Mucosa of rectum (tissue), 2 donors: Measurements from ENCODE around the gene GRK5.

Experiments used
- H3K27ac ChIP-seq, 2 donors: one replicate each; pipeline ENCODE4 v1.7.0; 2013; ENCODE audit warnings: inconsistent platforms in 2 of 2, low read depth in 2 of 2, low read length in 2 of 2
- H3K27me3 ChIP-seq, 2 donors: one replicate each; pipeline ENCODE4 v1.7.0; 2013; ENCODE audit warnings: low read length in 2 of 2; ENCODE audit not compliant: control insufficient read depth in 2 of 2, insufficient read depth in 2 of 2
- H3K36me3 ChIP-seq, 2 donors: one replicate each; pipeline ENCODE4 v1.7.0; 2013; ENCODE audit warnings: low read length in 2 of 2; ENCODE audit not compliant: control insufficient read depth in 2 of 2, insufficient read depth in 2 of 2
- H3K4me1 ChIP-seq, 2 donors: one replicate each; pipeline ENCODE4 v1.7.0; 2013; ENCODE audit warnings: low read length in 2 of 2, mild to moderate bottlenecking in 1 of 2; ENCODE audit not compliant: control insufficient read depth in 2 of 2, insufficient read depth in 2 of 2
- H3K4me3 ChIP-seq, 2 donors: one replicate each; pipeline ENCODE4 v1.7.0; 2013; ENCODE audit warnings: low read length in 2 of 2
- H3K9ac ChIP-seq, 2 donors: one replicate each; pipeline ENCODE4 v1.7.0; 2013; ENCODE audit warnings: low read length in 2 of 2, low read depth in 1 of 2, mild to moderate bottlenecking in 1 of 2
- H3K9me3 ChIP-seq, 2 donors: one replicate each; pipeline ENCODE4 v1.7.0; 2013; ENCODE audit warnings: low read length in 2 of 2; ENCODE audit not compliant: control insufficient read depth in 2 of 2
- donor health status: healthy.
- donor health status: Normal muscosa, but diverticular disease.

Gene GRK5

DNA sequence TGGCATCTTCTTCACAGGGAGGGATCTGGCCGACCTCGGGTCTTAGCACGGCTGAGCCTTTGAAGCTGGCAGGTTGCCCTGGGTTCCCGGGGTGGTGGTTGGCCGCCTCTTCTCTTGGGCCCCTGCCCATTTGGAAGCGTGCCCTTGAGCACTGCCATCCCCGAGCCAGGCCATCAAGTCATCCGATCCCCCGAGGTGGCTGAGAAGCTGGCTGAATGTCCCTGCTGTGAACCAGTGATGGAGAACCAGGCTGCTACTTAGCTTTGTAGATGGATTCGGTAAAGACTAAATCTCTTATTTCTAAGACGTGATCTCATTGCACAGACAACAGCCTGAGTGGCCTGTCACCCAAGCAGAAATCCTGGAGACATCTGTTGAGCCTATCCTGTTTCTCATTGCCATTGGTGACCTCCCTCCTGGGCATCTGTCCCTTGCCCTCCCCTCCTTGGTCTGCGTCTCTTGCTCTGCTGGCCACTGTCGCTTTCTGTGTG lies 74.3 kb downstream of the GRK5 start:
- H3K4me1 ChIP-seq = peaks cover 12 to 24% of the 10 kb centered on the region in 2 donors
- no peak overlapping the region for H3K4me3 ChIP-seq
- H3K9ac ChIP-seq = no peak overlapping the region
- H3K27ac ChIP-seq = peak overlapping the region in 1 of 2 donors; percentile 24
- H3K36me3 ChIP-seq = no peaks in the 10 kb centered on the region
- no peaks in the 10 kb centered on the region for H3K9me3 ChIP-seq
- no peaks in the 10 kb centered on the region for H3K27me3 ChIP-seq

DNA sequence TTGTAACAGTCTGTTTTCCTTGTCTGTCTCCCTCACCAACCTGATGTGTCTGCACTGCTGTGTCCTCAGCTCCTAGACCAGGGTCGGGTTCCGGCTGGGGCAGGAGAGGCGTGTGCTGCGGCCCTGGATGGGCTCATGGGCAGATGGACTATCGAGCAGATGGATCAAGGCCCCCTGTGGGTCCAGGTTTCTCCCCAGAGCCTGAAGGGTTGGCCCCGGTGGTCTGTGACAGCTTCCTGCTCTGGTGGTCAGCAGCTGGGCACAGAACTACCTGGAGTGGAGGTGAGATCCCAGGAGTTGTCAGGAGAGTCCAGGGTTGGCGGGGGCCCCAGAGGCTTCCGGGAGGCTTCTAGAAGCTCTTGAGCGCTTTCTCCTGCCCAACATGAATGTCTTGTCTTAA lies 75.1 kb downstream of the GRK5 start:
- Histone ChIP-seq H3K4me1 (peaks cover 12 to 24% of the 10 kb centered on the region in 2 donors), H3K4me3 (no peak overlapping the region)

DNA sequence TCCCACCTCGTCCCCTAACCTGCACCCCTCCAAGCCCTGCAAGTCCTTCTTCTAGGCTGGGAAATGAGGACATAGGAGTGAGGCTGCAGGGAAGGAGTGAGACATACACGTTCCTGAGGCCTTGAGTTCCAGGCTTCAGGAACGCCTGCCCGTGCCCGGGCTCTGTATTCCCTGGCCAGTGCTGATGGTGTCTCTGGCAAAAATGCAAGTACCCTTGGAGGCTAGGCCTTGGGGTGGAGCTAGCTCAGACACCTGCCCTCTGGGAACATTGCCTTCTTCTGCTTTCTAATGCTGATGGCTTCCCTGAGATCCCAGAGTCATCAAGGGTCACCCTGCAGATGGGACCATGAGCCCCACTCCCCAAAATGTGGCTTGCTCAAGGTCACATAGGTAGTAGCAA lies 76.0 kb downstream of the GRK5 start:
- H3K9ac ChIP-seq = no peak overlapping the region
- H3K36me3 ChIP-seq = no peaks in the 10 kb centered on the region
- H3K4me3 ChIP-seq = no peak overlapping the region
- no peaks in the 10 kb centered on the region for H3K27me3 ChIP-seq
- H3K27ac ChIP-seq = no peak overlapping the region
- no peaks in the 10 kb centered on the region for H3K9me3 ChIP-seq
- peaks cover 12 to 24% of the 10 kb centered on the region in 2 donors for H3K4me1 ChIP-seq

More for the DNA sequence above, 75.1 kb downstream of the GRK5 start:
- Histone ChIP-seq H3K27me3 (no peaks in the 10 kb centered on the region), H3K27ac (no peak overlapping the region), H3K9me3 (no peaks in the 10 kb centered on the region), H3K36me3 (no peaks in the 10 kb centered on the region), H3K9ac (no peak overlapping the region)

DNA sequence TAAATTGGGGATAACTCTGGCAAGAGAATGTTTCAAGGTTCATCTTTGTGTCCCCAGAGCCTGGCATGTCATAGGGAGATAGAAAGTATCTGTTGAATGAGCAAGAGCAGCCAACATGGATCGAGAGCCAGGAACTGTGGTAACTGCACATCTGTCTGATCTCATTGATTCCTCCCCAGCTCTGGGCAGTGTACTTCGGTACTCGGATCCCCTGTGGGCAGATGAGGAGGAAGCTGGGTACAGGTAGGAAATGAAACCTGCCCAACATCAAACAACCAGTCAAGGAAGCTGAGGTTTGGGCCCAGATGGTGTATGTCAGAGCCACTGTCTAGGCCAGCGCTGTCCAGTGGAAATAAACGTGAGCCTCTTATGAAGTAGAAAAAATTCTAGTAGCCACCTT lies 76.4 kb downstream of the GRK5 start:
- Histone ChIP-seq H3K36me3 (no peaks in the 10 kb centered on the region), H3K4me3 (no peak overlapping the region), H3K27me3 (no peaks in the 10 kb centered on the region), H3K27ac (no peak overlapping the region), H3K9me3 (no peaks in the 10 kb centered on the region), H3K9ac (no peak overlapping the region), H3K4me1 (peaks cover 14 to 26% of the 10 kb centered on the region in 2 donors)

DNA sequence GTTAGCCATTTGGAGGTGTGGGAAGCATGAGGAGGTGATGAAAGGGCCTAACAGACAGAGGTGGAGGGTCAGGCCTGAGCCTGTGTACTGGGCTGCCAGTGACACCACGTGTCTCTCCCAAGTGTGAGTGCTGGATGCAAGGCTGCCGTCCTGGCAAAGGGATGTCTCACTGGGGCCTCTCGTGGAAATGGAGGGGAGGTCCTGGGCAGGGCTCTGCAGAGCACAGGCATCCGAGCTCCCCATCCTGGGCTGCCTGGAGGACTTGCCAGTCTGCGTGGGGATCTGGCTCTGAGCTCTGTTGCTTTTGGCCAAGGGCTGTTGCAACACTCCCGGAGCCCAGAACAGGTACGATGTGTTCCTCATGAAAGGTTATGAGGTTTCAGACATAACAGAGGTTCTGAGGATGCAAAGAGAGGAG lies 77.3 kb downstream of the GRK5 start:
- Histone ChIP-seq H3K4me3 (no peak overlapping the region), H3K36me3 (no peaks in the 10 kb centered on the region), H3K4me1 (peaks cover 20 to 30% of the 10 kb centered on the region in 2 donors), H3K27ac (no peak overlapping the region), H3K9ac (no peak overlapping the region), H3K9me3 (no peaks in the 10 kb centered on the region), H3K27me3 (no peaks in the 10 kb centered on the region)

DNA sequence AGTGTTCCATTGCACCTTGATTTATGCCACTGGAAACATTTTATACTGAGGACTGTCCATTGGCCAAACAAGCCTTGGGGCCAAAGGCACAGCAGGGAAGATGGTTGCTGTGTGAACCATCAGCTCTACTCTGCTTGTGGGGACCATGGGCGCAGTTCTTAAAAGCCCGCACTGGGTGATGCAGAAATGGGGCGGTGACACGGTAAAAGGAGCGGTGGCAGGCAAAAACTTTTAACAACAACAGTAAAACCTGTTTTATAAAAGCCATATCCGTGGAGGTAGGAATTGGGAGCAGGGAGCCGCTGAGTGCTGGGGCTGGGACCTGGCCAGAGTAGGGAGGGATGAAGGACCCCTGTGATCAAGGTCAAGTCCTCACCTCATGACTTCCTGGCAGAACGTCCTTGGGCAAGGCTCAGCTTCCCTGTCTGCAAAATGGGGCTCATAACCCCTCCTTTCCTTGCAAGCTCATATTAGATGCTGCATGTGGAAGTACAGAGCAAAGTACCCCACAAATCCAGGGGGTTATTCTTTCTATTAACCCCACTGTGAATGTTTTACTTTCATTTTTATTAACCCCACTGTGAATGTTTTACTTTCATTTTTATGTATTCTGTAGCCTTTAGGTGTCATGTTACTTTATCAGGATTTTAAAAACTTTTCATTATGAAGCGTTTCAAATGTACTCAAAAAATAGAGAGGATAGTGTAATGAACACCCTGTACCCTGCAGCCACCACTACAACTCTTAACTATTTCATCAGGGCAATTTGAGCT lies 78.3 kb downstream of the GRK5 start:
- Histone ChIP-seq H3K9ac (no peak overlapping the region), H3K4me1 (peaks cover 24 to 30% of the 10 kb centered on the region in 2 donors), H3K27ac (peak overlapping the region in 1 of 2 donors; percentile 6)

DNA sequence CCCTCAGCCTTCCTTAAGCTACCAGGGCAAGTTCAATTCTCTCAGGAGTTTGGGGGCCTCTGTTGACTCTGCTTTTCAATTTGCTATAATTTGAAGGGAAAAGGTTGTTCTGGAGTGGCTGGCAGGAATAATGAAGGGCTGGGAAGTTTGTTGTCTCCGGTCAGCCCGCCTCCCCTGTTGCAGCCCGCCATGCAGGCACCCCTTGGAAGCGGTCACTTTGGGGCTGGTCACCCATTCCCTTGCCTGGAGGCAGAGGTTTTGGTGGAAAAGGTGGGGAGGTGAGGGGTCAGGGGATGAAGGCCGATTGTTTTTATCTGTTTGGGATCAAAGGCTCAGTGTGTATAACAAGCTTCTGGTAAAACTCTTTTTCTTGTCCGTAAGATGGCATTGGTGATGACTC lies 79.1 kb downstream of the GRK5 start:
- no peak overlapping the region for H3K27ac ChIP-seq
- H3K27me3 ChIP-seq = no peaks in the 10 kb centered on the region
- H3K9me3 ChIP-seq = no peaks in the 10 kb centered on the region
- H3K4me3 ChIP-seq = no peak overlapping the region
- no peak overlapping the region for H3K9ac ChIP-seq
- peaks cover 19 to 26% of the 10 kb centered on the region in 2 donors for H3K4me1 ChIP-seq
- no peaks in the 10 kb centered on the region for H3K36me3 ChIP-seq

More for the DNA sequence above, 78.3 kb downstream of the GRK5 start:
- Histone ChIP-seq H3K4me3 (no peak overlapping the region), H3K9me3 (no peaks in the 10 kb centered on the region), H3K36me3 (no peaks in the 10 kb centered on the region), H3K27me3 (no peaks in the 10 kb centered on the region)

DNA sequence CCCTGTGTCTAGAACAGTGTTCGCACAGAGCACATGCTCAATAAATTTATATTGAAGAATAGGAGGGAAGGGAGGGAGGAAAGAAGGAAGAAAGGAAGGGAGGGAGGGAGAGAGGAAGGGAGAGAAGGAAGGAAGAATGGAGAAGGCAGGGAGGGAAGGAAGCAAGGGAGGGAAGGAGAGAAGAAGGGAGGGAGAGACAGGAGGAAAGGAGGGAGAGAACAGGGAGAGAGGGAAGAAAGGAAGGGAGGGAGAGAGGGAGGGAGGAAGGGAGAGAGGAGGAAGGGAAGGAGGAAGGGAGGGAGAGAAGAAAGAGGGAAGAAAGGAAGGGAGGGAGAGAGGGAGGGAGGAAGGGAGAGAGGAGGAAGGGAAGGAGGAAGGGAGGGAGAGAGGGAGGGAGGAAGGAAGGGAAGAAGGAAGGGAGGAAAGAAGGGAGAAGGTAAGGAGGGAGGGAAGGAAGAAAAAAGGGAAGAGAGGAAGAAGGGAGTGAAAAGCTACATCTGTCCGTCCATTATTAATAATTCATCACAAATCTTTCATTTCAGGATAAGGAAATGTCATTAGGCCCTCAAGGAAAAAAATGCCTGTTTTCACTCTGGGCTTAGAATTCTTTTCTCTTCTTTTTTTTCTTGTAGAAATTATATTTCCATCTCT lies 79.7 kb downstream of the GRK5 start:
- Histone ChIP-seq H3K9me3 (no peaks in the 10 kb centered on the region), H3K4me3 (no peak overlapping the region), H3K4me1 (peaks cover 19 to 26% of the 10 kb centered on the region in 2 donors), H3K27me3 (no peaks in the 10 kb centered on the region), H3K9ac (no peak overlapping the region), H3K27ac (no peak overlapping the region), H3K36me3 (no peaks in the 10 kb centered on the region)

DNA sequence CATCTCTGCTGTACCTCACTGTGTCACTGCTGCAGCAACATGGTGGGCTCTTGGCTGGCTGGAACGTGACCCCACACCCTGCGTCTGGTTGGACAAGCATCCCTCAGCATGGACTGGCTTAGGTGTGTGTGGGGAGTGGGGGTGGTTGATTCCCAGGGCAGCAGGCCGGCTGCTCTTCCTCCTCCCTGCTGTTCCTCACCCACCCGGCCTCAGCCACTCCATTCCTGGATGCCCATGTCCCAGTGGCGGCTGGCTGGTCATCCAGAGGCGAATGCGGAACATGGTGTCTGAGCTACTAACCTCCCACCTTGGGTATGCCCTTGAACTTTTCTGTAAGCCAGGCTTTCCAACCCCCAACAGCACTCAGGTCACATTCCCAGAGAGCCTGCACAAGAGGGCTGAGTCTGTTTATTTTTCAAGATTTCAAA lies 81.2 kb downstream of the GRK5 start:
- no peaks in the 10 kb centered on the region for H3K9me3 ChIP-seq
- H3K9ac ChIP-seq = no peak overlapping the region
- H3K27me3 ChIP-seq = no peaks in the 10 kb centered on the region
- no peak overlapping the region for H3K4me3 ChIP-seq
- no peak overlapping the region for H3K27ac ChIP-seq
- peaks cover 16 to 23% of the 10 kb centered on the region in 2 donors for H3K4me1 ChIP-seq
- H3K36me3 ChIP-seq = no peaks in the 10 kb centered on the region

DNA sequence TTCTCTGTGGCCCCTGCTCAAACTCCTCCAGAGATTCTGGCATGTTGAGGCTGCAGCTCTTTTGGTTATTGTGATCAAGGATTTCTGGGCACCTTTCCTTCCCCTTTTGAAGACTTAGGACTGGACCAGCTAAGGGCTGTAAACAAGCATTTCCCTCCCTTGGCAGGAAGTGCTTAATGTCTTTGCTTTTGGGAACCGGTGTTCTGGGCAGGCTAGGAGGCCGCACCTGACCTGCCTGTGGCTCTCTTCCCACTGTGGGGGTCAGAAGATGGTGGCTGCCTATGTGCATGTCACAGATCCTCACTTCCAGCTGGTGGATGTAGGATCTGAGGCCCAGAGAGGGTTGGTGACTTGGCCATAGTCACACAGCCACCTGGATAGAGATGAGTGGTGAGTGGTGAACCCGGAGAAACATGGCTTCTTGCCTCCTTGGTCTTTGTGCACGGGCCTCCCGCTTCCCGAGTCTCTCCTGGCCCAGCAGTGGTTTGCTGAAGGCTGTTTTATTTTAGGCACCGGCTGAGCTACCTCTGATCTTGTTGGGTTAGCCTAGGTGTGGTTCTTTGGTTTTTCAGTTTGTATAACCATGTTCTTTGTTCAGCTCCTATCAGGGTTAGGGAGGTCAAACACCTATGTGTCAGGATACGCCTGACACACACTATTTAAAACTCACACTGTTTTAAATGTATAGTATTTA lies 82.0 kb downstream of the GRK5 start:
- peaks cover 14 to 19% of the 10 kb centered on the region in 2 donors for H3K4me1 ChIP-seq
- H3K27me3 ChIP-seq = no peaks in the 10 kb centered on the region
- no peaks in the 10 kb centered on the region for H3K9me3 ChIP-seq
- H3K4me3 ChIP-seq = no peak overlapping the region
- no peak overlapping the region for H3K27ac ChIP-seq
- H3K9ac ChIP-seq = no peak overlapping the region
- no peaks in the 10 kb centered on the region for H3K36me3 ChIP-seq
